ENCODE measurements around the gene BRINP1.

DNA sequence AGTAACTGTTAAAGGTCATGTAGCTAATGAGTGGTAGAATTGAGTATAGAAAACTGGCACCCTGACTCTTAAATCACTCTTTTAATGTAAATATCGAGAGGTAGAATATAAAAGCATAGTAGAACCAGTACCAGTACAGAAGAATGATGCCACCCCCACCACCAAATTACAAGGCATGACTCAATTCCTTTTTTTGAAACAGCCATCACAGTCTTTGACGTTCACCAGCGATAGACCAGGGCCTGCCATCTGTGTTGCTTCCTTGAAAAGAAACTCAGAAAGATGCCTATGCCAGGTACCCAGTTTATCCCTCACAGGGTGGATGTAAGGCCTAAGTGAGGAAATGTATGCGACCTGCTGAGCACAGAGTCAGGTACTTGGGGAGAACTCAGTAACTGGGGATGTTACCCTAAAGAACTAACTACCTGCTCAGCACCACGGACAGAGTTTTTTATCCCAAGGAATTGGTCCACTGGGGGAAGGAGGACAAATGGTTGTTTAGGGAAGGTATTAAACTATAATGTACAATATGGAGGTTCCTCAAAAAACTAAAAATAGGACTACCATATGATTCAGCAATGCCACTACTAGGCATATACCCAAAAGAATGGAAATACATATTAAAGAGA, 116.5 kb downstream of the BRINP1 start:
- TF ChIP-seq ZFX (IDR thresholded peaks at IDR 0.05; ENCODE audit: borderline replicate concordance) = no peak
- TF ChIP-seq, protein P1, sequence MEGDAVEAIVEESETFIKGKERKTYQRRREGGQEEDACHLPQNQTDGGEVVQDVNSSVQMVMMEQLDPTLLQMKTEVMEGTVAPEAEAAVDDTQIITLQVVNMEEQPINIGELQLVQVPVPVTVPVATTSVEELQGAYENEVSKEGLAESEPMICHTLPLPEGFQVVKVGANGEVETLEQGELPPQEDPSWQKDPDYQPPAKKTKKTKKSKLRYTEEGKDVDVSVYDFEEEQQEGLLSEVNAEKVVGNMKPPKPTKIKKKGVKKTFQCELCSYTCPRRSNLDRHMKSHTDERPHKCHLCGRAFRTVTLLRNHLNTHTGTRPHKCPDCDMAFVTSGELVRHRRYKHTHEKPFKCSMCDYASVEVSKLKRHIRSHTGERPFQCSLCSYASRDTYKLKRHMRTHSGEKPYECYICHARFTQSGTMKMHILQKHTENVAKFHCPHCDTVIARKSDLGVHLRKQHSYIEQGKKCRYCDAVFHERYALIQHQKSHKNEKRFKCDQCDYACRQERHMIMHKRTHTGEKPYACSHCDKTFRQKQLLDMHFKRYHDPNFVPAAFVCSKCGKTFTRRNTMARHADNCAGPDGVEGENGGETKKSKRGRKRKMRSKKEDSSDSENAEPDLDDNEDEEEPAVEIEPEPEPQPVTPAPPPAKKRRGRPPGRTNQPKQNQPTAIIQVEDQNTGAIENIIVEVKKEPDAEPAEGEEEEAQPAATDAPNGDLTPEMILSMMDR (IDR thresholded peaks at IDR 0.05) = no peak
